NOMO-1 treated with DMSO at 0.1 percent for 48 hours (cell line): ENCODE measurements around the gene POC5.
"Not testable (repeated sequence)": the region's sequence is repeated elsewhere in the genome, so short reads cannot be mapped to it uniquely, and the experiment has no call there.

Source experiments
- DNase-seq: peaks from one replicate; lab custom pipeline; 2025; ENCODE audit not compliant: unreplicated experiment; lab: John Stamatoyannopoulos, UW

The POC5 gene

DNA sequence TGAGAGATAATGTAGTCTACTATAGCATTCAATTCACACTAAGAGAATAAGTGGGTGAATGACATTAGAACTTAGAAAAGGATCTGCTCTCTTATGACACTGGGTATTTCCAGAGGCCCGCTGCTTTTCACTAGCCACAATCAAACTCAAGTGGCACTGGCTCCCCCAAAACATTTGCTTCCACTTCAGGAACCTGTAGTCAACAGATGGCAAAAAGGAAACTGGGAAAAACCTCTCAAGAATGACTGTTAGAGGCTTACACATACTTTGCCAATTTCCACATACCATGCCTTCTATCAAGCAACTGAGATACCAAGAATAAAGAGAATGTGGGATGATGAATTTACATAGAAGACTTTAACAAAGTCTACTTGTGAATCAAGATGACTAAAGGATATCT is 11.2 kb downstream of the POC5 start:
- no peak for DNase-seq

DNA sequence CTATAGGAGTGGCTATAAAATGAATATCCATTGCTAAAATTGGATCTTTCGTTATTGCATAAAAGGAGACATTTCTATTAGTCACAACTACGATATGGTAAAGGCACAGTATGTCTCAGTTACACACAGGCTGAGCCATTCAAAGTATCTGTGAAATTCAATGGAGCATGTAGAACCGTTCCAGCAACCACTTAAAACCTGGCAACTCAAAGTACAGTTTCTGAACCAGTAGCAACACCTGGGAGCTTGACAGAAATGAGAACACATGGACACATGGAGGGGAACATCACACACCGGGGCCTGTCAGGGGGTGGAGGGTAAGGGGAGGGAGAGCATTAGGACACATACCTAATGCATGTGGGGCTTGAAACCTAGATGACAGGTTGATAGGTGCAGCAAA is 15.4 kb downstream of the POC5 start:
- no peak for DNase-seq

DNA sequence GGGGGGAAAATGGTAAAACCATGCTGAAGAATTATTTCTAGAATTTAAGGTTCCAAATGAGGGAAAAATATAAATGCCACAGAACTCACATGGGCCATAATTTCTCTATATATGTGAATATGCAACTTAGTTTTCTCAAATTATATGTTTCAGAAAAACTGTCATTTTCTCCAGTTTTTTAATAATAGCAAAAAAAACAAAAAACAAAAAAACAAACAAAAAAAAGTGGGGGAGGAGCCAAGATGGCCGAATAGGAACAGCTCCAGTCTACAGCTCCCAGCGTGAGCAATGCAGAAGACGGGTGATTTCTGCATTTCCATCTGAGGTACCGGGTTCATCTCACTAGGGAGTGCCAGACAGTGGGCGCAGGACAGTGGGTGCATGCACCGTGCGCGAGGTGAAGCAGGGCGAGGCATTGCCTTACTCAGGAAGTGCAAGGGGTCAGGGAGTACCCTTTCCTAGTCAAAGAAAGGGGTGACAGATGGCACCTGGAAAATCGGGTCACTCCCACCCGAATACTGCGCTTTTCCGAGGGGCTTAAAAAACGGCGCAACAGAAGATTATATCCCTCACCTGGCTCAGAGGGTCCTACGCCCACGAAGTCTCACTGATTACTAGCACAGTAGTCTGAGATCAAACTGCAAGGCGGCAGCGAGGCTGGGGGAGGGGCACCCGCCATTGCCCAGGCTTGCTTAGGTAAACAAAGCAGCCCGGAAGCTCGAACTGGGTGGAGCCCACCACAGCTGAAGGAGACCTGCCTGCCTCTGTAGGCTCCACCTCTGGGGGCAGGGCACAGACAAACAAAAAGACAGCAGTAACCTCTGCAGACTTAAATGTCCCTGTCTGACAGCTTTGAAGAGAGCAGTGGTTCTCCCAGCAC is 21.5 kb downstream of the POC5 start:
- DNase-seq = not testable (repeated sequence)

DNA sequence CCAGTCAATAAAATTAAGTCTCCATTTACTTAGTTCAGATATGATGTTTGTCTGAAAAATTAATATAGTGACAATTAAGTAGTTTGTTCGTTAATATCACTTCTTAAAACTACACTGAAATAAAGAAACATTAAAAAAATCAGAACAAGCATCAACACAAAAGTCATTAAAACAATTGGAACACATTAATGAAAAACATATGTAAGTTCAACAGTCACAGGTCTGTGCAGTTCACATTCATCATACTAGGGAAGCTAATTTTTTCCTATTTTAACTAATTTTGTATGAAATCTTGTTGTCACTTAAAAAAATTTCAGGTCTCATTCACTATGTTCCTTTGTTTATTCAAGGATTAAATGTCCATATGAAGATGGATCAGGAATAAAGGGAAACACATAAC is 22.5 kb downstream of the POC5 start:
- DNase-seq = no peak

DNA sequence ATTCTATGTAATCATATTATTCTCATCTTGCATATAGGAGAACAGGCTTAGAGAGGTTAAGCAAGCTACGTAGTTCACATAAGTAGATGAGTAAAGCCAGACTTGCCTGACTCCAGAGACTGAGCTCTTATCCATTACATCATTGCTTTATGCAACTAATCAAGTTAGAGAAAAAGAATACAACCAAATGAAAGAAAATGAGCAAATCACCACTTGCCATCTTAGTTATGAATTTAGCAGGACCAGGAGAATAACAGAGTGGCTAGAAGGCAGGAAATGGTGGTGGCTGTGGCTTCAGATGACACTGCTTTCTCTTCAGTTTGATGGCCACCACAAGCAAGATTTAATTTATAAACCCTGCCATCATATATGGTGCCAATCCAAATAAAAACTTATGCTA is 26.6 kb downstream of the POC5 start:
- DNase-seq = no peak

DNA sequence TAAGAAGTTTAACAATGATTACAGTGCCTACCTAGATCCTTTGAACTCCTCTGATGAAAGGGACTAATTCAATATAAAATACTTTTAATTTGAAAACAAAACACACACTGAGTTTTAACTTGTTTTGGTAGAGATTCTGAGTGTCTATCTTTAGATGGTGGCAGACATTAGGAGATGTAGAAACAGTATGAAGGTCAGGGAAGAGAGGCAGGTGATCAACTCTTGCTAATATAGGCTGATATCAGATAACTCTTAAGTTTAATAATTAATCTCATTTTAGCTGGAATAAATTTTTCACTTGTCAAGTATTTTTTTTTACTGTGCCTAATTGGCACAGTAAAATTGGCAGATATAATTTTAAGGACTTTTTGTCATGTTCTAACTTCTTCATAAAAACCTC is 30.8 kb downstream of the POC5 start:
- DNase-seq = no peak

DNA sequence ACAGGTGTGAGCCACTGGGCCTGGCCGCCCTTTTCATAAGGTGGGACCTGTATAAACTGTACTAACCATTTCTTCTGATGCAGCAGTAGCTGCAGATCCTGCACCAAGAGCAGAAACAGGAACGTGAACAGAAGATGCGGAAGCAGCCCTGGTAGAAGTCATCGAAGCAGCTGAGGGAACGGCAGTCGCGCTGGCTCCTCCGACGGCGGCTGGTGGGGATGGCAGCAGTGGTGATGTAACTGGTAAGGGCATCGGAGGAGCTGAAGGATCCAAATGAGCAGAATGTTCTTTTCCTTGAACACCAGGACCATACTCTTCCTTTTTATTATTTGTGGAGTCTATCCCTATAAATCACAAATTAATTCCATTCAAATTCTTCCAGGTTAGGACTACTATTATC is 32.1 kb downstream of the POC5 start:
- no peak for DNase-seq

DNA sequence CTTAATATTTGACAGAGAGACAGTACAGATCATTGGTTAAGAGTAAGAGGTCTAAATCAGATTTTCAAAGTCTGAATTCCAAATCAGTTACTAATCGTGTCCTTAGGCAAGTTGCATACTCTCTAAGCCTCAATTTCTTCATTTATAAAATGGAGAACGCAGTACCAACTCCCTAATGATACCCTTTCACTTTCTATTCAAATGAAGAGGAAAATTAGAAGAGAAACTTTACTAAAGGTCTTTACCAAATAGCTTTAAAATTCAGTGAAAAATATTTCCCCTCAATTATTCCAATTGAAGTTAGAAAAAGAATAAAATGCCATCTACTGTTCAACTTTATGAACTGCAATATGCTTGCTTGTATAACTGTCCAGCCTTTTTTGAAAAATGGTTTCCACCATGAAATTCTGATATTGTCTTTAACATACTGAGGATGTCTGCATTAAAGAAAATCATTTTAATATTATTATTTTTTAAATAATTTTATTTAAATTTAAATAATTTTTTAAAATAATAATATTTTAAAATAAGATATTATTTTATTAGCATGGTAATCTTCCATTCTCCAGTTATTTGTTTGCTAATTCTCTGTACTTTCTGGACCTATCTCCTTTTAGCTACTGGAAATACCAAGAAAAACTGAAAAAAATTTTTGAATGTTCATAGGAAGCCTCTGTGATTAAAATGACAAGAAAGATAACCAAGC is 36.0 kb downstream of the POC5 start:
- peak; percentile 49 for DNase-seq

DNA sequence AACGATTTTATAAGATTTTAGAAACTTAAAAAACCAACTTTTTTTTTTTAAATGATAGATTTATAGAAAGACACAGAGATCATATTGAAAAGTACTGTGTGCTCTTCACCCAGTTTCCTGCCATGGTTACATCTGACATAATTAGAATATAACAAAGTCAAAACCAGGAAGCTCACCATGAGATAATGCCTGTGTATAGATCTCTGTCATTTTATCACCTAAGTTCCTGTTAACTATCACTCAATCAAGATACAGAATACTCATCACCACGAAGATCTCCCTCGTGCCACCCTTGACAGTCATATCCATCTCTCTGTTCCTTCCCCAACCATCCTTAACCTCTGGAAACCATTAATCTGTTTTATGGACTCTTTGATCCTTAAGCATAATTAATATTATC is 39.1 kb downstream of the POC5 start:
- no peak for DNase-seq

DNA sequence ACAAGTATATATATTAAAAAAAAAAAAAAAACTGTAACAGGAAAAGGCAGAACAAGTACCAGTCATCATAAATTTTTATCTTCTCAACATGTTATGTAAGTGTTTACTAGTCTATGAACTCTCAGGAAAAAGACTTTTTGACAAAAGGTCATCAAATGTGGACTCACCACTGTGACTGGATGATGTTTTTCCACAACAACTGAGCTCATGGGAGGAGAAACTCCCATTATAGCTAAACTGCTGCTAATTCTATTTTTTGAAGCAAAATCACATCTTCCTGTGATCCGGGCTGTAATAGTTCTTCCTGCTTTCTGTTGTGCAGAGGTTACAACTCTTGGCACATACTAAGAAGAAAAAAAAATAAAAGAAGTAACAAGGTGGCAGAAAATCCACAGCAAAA is 39.6 kb downstream of the POC5 start:
- no peak for DNase-seq

DNA sequence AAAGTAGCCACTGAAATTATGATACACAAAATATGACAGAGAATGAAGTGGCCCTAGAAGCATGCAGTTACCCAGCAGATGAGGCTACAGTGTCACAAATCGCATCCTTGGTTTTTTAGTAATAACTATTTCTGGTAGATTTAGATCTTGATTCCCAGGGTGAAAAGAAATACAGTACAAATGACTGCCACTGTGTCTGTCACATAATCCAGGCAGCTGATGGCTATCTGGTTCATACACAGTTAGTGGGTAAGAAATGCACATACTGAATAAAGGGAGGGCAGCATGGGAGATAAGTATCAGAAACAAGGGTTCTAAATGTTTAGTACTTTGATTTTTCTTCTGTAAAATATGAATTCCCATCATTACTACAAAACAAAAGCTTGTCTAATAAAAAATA is 41.5 kb downstream of the POC5 start:
- no peak for DNase-seq

DNA sequence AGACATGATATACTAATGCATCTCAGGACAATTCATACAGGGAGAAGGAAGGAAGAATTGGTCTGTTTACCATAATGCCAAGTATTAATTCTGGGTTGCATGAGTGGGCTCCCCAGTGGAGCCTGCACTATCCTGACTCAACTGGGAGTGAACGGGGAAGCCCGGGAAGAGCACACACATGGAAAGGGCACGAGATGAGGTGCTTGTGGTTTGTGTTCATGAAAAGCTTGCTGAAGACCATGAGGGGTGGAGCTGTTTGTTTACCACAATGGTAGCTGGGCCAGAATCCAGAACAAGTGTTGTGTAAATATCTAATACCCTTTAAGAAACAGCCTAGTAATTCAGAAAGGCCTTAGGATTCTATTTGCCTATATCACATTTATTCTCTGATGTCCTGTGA is 44.6 kb downstream of the POC5 start:
- DNase-seq = no peak

DNA sequence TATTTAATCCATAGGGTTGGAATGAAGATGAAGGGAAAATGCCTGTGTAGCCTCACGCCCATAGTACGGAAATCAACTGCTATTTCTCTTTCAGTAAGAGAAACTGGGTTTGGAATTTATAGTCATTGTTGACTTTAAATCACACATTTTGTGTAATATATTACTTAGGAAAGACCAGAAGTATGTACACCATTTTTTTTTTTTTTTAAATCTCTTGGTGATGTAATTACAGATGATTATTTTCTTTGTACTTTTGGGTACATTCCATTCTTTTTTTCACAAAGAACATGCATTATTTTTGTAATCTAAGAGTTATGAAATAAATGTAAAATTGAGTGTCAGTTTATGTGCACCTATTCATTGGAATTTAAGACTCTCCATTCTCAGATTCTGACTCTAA is 45.7 kb downstream of the POC5 start:
- DNase-seq = no peak

DNA sequence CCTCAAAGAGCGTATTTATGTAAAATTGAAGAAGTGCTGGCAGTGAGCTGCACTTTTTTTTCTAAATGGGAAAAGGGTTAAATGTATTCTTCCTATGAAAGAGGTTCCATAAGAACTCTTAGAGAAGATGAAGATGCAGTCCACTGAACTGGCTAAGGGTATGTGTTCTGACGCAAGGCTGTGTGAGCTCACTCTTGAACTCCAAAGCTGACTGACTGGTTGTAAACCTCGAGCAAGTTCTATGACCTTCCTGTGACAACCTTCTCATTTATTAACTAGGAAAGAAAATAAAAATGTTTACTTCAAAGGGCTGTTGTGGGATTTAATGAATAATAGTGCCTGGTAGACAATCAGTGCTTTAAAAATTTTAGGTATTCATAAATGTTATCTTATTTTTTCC is 46.7 kb downstream of the POC5 start:
- DNase-seq = no peak

DNA sequence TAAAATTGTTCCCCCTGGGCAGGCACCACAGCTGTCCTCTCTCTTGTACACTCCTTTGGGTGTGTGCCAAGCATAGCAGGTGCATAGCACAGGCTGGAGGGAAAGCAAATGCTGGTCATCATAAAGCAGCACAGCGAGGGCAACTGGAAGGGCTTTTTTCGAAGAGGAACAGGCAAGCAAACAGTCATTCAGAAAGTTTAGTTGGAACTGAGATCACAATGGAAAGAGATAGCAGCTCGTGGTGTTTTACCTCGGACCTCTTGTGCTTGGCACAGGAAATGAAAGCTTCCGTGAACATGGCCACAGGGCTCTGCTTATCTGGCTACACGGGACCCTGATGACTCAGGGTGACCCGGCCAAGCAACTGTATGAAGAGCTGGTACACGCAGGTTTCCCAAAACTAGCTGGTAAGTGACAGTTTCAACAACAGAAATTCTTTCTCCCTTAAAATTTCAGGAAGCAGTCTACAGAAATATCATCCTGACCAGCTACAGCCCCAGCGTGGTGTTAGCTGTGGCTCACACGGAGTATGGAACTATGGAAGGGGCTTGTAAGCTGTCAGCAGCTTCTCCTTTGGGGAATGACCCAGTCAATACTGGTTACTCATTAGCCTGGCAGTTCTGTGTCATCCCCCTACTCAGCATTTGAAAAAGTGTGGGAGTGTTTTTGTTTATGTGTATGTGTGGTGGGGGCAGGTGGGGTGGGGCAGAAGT is 48.1 kb downstream of the POC5 start:
- DNase-seq = peak; percentile 26

DNA sequence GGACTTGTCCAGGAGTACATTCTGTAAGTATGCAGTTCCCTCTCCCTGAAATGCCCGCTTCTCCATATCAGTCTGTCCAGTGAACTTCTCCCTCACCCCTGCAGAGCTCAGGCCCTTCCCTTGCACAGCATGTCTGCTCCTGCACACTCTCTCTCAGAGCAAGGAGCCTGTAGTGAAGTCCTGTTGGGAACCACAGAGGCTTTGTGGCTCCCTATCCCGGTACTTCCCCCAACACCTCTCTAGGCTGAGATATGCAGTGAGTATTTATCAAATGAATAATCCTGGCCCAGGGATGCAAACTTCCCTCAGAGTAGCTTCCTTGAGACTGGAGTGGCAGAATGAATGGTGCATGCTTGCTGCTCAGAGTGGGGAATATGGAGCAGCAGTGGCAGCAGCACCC is 48.8 kb downstream of the POC5 start:
- DNase-seq = no peak

DNA sequence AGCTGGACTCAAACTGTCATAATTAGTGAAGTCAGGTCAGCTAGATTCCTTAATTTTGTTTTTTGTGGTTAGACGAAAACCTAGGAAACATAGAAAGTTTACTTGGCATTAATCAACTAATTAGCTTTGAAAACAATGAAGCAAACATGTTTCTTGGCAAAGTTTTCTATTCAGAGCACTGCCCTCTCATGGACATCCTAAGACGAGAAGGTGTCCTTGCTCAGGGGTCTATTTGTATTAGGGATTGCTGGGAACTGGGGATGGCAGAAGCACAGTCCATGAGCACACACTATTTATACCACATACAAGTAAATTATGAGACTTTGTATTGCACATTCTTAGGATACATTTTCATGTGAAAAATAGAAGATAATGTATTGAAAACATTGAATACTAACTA is 49.7 kb downstream of the POC5 start:
- no peak for DNase-seq

DNA sequence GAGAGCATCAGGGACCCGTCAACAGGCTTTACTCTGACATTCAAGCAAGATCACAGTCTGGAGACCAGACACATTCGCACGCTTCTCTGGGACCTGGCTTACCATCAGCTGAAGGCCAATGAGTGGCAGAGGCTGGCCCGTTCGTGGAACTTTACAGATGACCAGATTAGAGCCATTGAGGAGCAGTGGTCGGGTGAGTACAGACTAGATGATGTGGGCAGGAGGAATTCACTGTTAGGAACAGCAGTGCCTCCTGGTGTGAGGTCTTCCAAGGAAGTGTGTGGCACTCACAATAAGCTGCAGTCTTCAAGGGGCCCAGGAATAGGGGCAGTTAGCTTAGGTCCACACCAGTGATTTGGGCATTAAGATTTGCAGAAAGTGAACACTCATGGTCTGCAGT is 50.4 kb downstream of the POC5 start:
- DNase-seq = no peak

DNA sequence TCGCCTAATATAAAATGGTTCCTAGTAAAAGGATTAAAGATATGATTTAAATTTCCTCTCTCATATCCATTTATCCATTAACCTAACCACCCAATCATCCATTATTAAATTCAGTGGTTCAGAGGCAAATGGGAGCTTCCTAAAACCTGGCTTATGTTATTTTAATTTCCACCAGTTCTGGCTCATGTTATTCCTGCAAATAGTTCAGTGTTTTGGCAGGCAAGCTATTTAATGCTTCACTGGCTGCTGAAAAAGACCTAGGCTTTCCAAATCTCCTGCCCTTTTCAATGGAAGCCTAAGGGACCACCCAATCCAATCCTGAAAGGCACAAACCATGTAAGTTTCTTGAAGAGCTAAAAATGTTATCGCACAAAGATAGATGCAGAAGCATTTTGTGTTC is 52.3 kb downstream of the POC5 start:
- no peak for DNase-seq

DNA sequence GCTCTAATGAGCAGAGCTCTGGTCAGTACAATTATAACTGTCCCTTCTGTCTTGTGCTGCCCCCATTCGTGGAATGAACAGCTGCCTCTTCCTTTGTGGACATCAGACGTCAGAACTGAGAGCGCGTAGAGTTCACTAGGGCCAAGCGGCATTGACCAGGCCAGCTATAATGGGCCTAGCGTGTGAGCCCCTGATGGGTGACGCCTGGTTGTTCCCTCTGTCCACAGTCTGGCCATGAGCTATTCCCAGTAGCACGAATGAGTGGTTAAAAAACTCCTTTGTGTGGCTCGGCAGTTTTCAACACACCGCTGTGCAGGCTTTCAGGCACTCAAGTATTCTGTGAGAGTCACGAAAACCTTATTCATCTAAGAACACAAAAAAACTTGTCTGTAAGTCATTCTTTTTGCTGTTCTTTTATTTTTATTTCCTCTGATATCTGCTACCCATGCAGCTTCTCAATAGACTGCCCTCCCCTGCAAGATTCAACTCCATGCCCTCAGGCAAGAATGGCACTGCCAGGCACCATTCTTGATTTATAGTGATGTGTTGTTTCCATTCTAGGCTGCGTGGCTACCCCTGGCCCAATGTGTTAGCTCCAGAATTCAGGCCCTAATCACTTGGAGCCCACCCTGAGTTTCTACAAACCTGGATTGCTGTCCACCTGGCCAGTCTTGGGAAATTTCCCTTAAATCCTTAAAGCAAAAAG is 53.5 kb downstream of the POC5 start:
- DNase-seq = no peak

DNA sequence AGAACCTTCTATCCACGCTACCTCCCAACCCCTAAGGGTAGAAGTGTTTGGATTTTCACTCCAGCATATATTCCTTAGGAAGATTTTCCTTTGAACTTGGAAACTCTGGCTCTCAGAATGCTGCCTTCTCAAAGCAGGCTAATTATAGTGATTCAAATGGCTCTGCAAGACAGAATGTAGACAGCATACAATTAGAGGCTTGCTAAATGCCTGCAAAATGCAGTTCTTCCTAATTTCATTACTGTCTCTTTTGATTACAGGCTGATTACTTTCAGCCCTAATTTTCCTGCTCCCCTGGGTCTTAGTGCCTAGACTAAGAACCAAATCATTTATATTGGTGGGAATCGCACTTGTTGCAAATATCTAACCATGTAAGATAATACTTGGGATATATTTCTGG is 55.2 kb downstream of the POC5 start:
- DNase-seq = no peak
